Islet precursor cell (in vitro differentiated cells): ENCODE data around the gene GPRASP3.

Source experiments
- DNase-seq: peaks from one replicate; pipeline ENCODE4 v3.0.0-alpha.2; 2018

The GPRASP3 gene

GRCh38 chrX:102765217-102765616, 44.7 kb downstream of the GPRASP3 start:
- DNase-seq, result no peak

DNA sequence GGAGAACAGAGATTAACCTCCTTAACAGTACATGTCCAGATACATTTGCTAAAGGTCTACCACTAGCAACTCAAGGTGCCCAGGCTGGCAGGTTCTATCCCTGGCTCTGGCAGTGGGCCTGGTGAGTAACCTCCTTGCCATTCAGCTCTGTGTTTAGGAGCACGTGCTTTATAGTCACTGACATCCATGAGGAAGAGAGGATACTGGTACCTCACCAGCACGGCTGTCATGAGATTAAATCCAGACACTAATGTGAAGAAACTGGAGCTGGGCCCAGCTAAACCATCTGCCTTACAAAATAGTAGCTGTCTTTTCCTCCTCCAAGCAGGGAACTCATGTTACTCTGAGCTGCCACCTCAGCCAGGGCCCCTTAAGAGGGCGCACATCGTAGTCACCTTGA, 45.3 kb downstream of the GPRASP3 start:
- DNase-seq, result no peak

DNA sequence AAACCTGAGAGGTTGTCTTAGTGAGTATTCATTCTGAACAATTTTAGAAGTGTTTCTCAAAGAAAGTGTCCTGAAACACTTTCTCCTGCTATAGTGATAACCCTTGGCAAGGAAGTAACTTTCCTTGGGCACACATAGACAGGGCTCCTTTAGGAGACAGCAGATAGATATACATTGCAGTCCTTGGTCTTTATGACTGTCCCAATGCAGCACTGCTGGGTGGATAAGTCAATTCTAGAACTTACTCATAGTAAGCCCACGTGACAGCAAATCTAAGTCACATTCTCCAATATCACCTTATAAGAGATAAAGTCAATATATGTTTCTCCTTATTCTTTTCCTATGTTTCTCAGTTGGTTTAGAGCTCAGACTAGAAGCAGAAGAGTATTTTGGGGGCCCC, 46.7 kb downstream of the GPRASP3 start:
- no peak for DNase-seq

- peak; percentile 88 for DNase-seq
These were observed 48.6 kb downstream of the GPRASP3 start for GRCh38 chrX:102768987-102769761.
